Measurements from ENCODE around the gene PJVK.

- TF ChIP-seq CTCF (conservative IDR thresholded peaks at IDR 0.05) (peak; percentile 57), ZFX (IDR thresholded peaks at IDR 0.05) (no peak)
These were observed 28.1 kb downstream of the PJVK start for GRCh38 chr2:178479275-178479616.
